ENCODE measurements around the gene C10orf120.

Gene C10orf120

GRCh38 chr10:122658356-122659049, 41.1 kb downstream of the C10orf120 start:
- Histone ChIP-seq H3K9ac (ENCODE audit: low read depth, low read length) (no peak overlapping the region), H3K36me3 (ENCODE audit: insufficient read depth, low read length) (no peaks in the 10 kb centered on the region), H3K9me3 (replicated peaks; ENCODE audit: low read length) (no peaks in the 10 kb centered on the region), H3K27me3 (ENCODE audit: control insufficient read depth, insufficient read depth, low read length) (peaks cover 11% of the 10 kb centered on the region), H3K4me1 (ENCODE audit: control insufficient read depth, insufficient read depth, low read length) (peaks cover 12% of the 10 kb centered on the region), H3K4me2 (ENCODE audit: low read length) (no peak overlapping the region), H3K4me3 (ENCODE audit: low read length) (no peak overlapping the region)

- H3K4me2 ChIP-seq (ENCODE audit: low read length): no peak overlapping the region
- H3K4me3 ChIP-seq (ENCODE audit: low read length): no peak overlapping the region
- peaks cover 7% of the 10 kb centered on the region for H3K27me3 ChIP-seq (ENCODE audit: control insufficient read depth, insufficient read depth, low read length)
- H3K4me1 ChIP-seq (ENCODE audit: control insufficient read depth, insufficient read depth, low read length): peaks cover 12% of the 10 kb centered on the region
- no peak overlapping the region for H3K9ac ChIP-seq (ENCODE audit: low read depth, low read length)
- no peaks in the 10 kb centered on the region for H3K36me3 ChIP-seq (ENCODE audit: insufficient read depth, low read length)
- no peaks in the 10 kb centered on the region for H3K9me3 ChIP-seq (replicated peaks; ENCODE audit: low read length)
Measured at GRCh38 chr10:122657729-122658128, 41.9 kb downstream of the C10orf120 start.

- no peak overlapping the region for H3K4me3 ChIP-seq (ENCODE audit: low read length)
- peaks cover 7% of the 10 kb centered on the region for H3K27me3 ChIP-seq (ENCODE audit: control insufficient read depth, insufficient read depth, low read length)
- no peaks in the 10 kb centered on the region for H3K36me3 ChIP-seq (ENCODE audit: insufficient read depth, low read length)
- H3K9ac ChIP-seq (ENCODE audit: low read depth, low read length): no peak overlapping the region
- peaks cover 12% of the 10 kb centered on the region for H3K4me1 ChIP-seq (ENCODE audit: control insufficient read depth, insufficient read depth, low read length)
- no peaks in the 10 kb centered on the region for H3K9me3 ChIP-seq (replicated peaks; ENCODE audit: low read length)
- H3K4me2 ChIP-seq (ENCODE audit: low read length): no peak overlapping the region
Measured at GRCh38 chr10:122657255-122657654, 42.4 kb downstream of the C10orf120 start.

- Histone ChIP-seq H3K36me3 (ENCODE audit: insufficient read depth, low read length) (no peaks in the 10 kb centered on the region), H3K9ac (ENCODE audit: low read depth, low read length) (no peak overlapping the region), H3K4me1 (ENCODE audit: control insufficient read depth, insufficient read depth, low read length) (peaks cover 12% of the 10 kb centered on the region), H3K4me2 (ENCODE audit: low read length) (peak overlapping the region; percentile 20), H3K9me3 (replicated peaks; ENCODE audit: low read length) (no peaks in the 10 kb centered on the region), H3K4me3 (ENCODE audit: low read length) (peak overlapping the region; percentile 30), H3K27me3 (ENCODE audit: control insufficient read depth, insufficient read depth, low read length) (peaks cover 7% of the 10 kb centered on the region)
Measured at GRCh38 chr10:122656741-122657140, 42.9 kb downstream of the C10orf120 start.

- no peaks in the 10 kb centered on the region for H3K9me3 ChIP-seq (replicated peaks; ENCODE audit: low read length)
- no peaks in the 10 kb centered on the region for H3K36me3 ChIP-seq (ENCODE audit: insufficient read depth, low read length)
- no peak overlapping the region for H3K9ac ChIP-seq (ENCODE audit: low read depth, low read length)
- H3K4me3 ChIP-seq (ENCODE audit: low read length): no peak overlapping the region
- H3K27me3 ChIP-seq (ENCODE audit: control insufficient read depth, insufficient read depth, low read length): peaks cover 11% of the 10 kb centered on the region
- H3K4me1 ChIP-seq (ENCODE audit: control insufficient read depth, insufficient read depth, low read length): peaks cover 12% of the 10 kb centered on the region
- H3K4me2 ChIP-seq (ENCODE audit: low read length): no peak overlapping the region
Measured at GRCh38 chr10:122656308-122656705, 43.3 kb downstream of the C10orf120 start.

GRCh38 chr10:122655524-122656307, 43.9 kb downstream of the C10orf120 start:
- H3K4me2 ChIP-seq (ENCODE audit: low read length): peak overlapping the region; percentile 17
- H3K9ac ChIP-seq (ENCODE audit: low read depth, low read length): no peak overlapping the region
- no peaks in the 10 kb centered on the region for H3K36me3 ChIP-seq (ENCODE audit: insufficient read depth, low read length)
- H3K4me1 ChIP-seq (ENCODE audit: control insufficient read depth, insufficient read depth, low read length): peaks cover 12% of the 10 kb centered on the region
- peaks cover 12% of the 10 kb centered on the region for H3K27me3 ChIP-seq (ENCODE audit: control insufficient read depth, insufficient read depth, low read length)
- no peak overlapping the region for H3K4me3 ChIP-seq (ENCODE audit: low read length)
- H3K9me3 ChIP-seq (replicated peaks; ENCODE audit: low read length): no peaks in the 10 kb centered on the region

- H3K4me1 ChIP-seq (ENCODE audit: control insufficient read depth, insufficient read depth, low read length): peaks cover 1% of the 10 kb centered on the region
- H3K27me3 ChIP-seq (ENCODE audit: control insufficient read depth, insufficient read depth, low read length): peaks cover 5% of the 10 kb centered on the region
- no peak overlapping the region for H3K4me2 ChIP-seq (ENCODE audit: low read length)
- H3K4me3 ChIP-seq (ENCODE audit: low read length): no peak overlapping the region
- H3K36me3 ChIP-seq (ENCODE audit: insufficient read depth, low read length): no peaks in the 10 kb centered on the region
- no peaks in the 10 kb centered on the region for H3K9me3 ChIP-seq (replicated peaks; ENCODE audit: low read length)
- no peak overlapping the region for H3K9ac ChIP-seq (ENCODE audit: low read depth, low read length)
Measured at GRCh38 chr10:122650331-122650730, 49.3 kb downstream of the C10orf120 start.

- H3K4me3 ChIP-seq (ENCODE audit: low read length): no peak overlapping the region
- H3K4me2 ChIP-seq (ENCODE audit: low read length): no peak overlapping the region
- H3K9ac ChIP-seq (ENCODE audit: low read depth, low read length): no peak overlapping the region
- no peaks in the 10 kb centered on the region for H3K36me3 ChIP-seq (ENCODE audit: insufficient read depth, low read length)
- no peaks in the 10 kb centered on the region for H3K4me1 ChIP-seq (ENCODE audit: control insufficient read depth, insufficient read depth, low read length)
- peaks cover 5% of the 10 kb centered on the region for H3K27me3 ChIP-seq (ENCODE audit: control insufficient read depth, insufficient read depth, low read length)
- no peaks in the 10 kb centered on the region for H3K9me3 ChIP-seq (replicated peaks; ENCODE audit: low read length)
Measured at GRCh38 chr10:122649903-122650302, 49.7 kb downstream of the C10orf120 start.

- Histone ChIP-seq H3K4me2 (ENCODE audit: low read length) (no peak overlapping the region), H3K4me3 (ENCODE audit: low read length) (no peak overlapping the region), H3K4me1 (ENCODE audit: control insufficient read depth, insufficient read depth, low read length) (no peaks in the 10 kb centered on the region), H3K9me3 (replicated peaks; ENCODE audit: low read length) (no peaks in the 10 kb centered on the region), H3K36me3 (ENCODE audit: insufficient read depth, low read length) (no peaks in the 10 kb centered on the region), H3K27me3 (ENCODE audit: control insufficient read depth, insufficient read depth, low read length) (peaks cover 5% of the 10 kb centered on the region), H3K9ac (ENCODE audit: low read depth, low read length) (no peak overlapping the region)
Measured at GRCh38 chr10:122648599-122649428, 50.8 kb downstream of the C10orf120 start.

Measured in skeletal muscle satellite cell (primary cell).